CD1c-positive myeloid dendritic cell (primary cell): Measurements from ENCODE around the gene NCEH1.

Experiments used
- DNase-seq: peaks from one replicate; pipeline ENCODE4 v3.0.0-alpha.2; 2016; ENCODE audit errors: extremely low spot score

The NCEH1 gene

GRCh38 chr3:172646439-172647015 is 64.3 kb downstream of the NCEH1 start:
- DNase-seq, result no peak

- no peak for DNase-seq
These were observed 66.6 kb downstream of the NCEH1 start for GRCh38 chr3:172644258-172644657.

GRCh38 chr3:172643506-172644179 is 67.2 kb downstream of the NCEH1 start:
- no peak for DNase-seq

- DNase-seq, result no peak
These were observed 69.6 kb downstream of the NCEH1 start for GRCh38 chr3:172641291-172641690.

- DNase-seq, result no peak
These were observed 70.1 kb downstream of the NCEH1 start for GRCh38 chr3:172640751-172641150.

- no peak for DNase-seq
These were observed 75.3 kb downstream of the NCEH1 start for GRCh38 chr3:172635588-172635987.

GRCh38 chr3:172634948-172635347 is 75.9 kb downstream of the NCEH1 start:
- DNase-seq, result no peak

GRCh38 chr3:172630316-172630715 is 80.6 kb downstream of the NCEH1 start:
- DNase-seq, result no peak

- no peak for DNase-seq
These were observed 81.4 kb downstream of the NCEH1 start for GRCh38 chr3:172629470-172629869.

GRCh38 chr3:172627057-172627809 is 83.6 kb downstream of the NCEH1 start:
- DNase-seq, result peak; percentile 21

GRCh38 chr3:172626021-172626640 is 84.7 kb downstream of the NCEH1 start:
- DNase-seq, result no peak

- no peak for DNase-seq
These were observed 85.5 kb downstream of the NCEH1 start for GRCh38 chr3:172625404-172625803.

GRCh38 chr3:172624999-172625398 is 85.9 kb downstream of the NCEH1 start:
- DNase-seq, result no peak

- peak; percentile 46 for DNase-seq
These were observed 87.8 kb downstream of the NCEH1 start for GRCh38 chr3:172622916-172623700.

- DNase-seq, result no peak
These were observed 88.7 kb downstream of the NCEH1 start for GRCh38 chr3:172622156-172622555.

GRCh38 chr3:172617976-172618375 is 92.9 kb downstream of the NCEH1 start:
- no peak for DNase-seq

GRCh38 chr3:172617013-172617706 is 93.7 kb downstream of the NCEH1 start:
- DNase-seq, result no peak

GRCh38 chr3:172616031-172616461 is 94.8 kb downstream of the NCEH1 start:
- DNase-seq, result no peak

- DNase-seq, result no peak
These were observed 95.6 kb downstream of the NCEH1 start for GRCh38 chr3:172615296-172615695.

GRCh38 chr3:172614340-172615274 is 96.3 kb downstream of the NCEH1 start:
- DNase-seq, result no peak
